NCI-H345 (cell line): ENCODE data around the gene MPHOSPH9.

Experiments
- DNase-seq: peaks from one replicate; lab custom pipeline; 2025; lab: John Stamatoyannopoulos, UW

Gene MPHOSPH9

GRCh38 chr12:123149088-123149487, 83.9 kb downstream of the MPHOSPH9 start:
- DNase-seq: no peak

DNA sequence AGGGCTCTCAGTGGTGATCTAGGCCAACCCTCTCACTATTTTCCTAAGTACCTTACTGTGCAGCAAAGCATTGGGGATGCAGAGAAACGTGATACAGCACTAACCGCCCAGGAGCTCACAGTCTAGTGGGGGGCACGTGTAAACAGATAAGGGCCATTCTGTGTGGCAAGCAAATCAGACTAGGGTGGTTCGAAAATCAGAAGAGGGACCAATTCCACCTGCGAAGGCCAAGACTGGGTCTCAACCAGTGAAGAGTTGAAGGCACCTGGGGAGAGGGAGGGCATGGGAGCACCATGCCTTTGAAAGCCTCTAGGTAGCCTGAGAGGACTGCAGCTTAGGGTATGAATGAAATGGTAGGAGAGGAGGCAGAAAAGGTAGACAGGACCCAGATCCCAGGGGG, 84.3 kb downstream of the MPHOSPH9 start:
- no peak for DNase-seq

GRCh38 chr12:123148223-123148622, 84.7 kb downstream of the MPHOSPH9 start:
- no peak for DNase-seq

- no peak for DNase-seq
These were observed 87.7 kb downstream of the MPHOSPH9 start for GRCh38 chr12:123145211-123145610.

- no peak for DNase-seq
These were observed 89.0 kb downstream of the MPHOSPH9 start for GRCh38 chr12:123143736-123144461.

GRCh38 chr12:123142921-123143735, 89.8 kb downstream of the MPHOSPH9 start:
- DNase-seq: peak; percentile 84

- no peak for DNase-seq
These were observed 90.5 kb downstream of the MPHOSPH9 start for GRCh38 chr12:123142518-123142840.

GRCh38 chr12:123141615-123142517, 91.1 kb downstream of the MPHOSPH9 start:
- no peak for DNase-seq

DNA sequence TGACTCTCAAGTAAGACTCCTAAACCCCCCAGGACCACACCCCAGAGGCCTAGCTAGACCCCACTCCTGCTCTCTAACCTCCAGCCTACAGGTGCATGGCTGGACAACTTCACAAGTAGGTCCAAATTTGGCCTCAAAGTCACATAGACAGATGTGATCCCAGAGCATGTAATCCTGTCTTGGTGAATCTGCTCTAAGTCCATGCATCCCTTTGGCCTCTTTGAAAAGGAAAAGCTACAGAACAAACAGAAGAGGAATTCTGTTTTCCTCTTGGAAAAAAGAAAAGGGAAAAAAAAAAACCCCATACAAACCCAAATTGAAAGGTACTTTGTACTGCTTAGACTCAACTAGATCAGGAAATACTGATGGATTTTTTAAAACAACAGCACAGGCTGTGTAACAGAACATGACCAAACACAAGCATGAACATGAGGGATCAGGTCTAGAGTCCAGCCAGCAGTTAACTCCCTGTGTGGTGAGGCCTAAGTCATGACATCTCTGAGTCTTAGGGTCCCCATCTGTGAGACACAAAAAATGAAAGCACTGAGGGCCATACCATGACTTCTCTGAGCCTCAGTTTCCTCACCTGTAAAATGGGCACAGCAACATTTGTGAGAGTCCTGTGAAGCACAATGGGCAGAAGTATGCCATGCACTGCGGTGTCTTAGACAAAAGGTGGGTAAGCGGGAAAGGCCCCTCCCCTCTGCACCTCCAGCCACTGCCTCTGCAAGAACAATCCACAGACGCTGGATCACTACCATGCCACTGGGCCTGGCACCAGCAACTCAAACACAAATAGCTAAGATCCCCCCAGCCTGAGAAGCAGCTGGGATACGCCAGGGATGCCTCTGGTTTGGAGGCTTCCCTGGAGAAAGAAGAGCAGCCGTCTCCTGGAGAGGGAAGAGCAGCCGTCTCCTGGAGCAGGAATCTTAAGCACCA, 92.0 kb downstream of the MPHOSPH9 start:
- DNase-seq: no peak

DNA sequence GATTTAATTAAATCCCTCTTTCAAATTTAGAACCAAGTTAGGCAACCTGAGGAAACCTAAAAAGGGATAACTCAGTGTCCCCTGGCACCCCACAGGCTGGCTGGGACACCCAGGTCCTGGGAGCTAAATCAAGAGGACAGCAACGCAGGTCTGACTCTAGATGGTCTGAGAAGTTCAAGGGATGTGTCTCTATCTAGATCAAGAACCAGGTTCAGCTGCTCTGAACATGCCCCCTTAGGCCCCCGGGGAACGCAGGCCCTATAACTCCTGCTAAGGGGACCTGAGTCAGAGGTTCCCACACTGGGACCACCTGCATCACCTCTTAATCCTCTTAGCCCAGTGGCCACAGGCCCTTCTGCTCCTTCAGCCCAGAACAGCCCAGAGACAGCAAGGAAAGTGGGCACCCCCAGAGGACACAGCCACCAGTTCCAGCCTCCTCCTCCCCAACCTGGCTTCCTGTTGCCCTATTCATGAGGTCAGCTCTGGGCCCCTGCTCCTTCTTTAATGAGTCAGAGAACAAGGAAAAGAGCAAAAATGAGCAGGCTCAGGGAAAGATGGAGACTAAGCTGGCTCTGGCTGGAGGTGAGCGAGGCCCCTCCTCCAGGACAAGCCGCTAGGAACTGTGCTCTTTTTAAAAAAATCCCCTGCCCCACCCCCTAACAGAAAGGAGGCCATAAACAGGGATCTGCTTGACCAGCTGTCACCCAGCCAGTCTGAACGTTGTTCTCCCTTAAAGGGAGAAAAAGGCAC, 92.8 kb downstream of the MPHOSPH9 start:
- DNase-seq: no peak

GRCh38 chr12:123135688-123136087, 97.3 kb downstream of the MPHOSPH9 start:
- no peak for DNase-seq

DNA sequence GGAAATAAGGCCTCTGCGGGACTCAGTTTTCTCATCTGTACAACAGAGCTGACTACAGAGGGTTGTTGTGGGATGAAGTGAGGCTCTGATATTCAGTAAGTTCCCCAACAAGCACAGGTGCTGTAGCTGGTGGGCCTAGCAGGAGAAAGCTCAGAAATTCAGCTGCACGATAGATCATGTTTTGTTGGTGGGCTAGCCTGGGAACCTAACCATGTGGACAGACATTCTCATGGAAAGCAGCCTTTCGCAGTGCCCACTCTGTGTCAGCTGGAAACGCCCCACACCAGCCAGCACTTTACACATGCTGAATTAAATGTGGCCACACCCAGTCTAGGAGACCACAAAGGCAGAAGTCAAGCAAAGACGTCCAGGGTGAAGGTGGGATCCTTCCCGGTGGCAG, 98.1 kb downstream of the MPHOSPH9 start:
- no peak for DNase-seq

GRCh38 chr12:123134271-123134671, 98.7 kb downstream of the MPHOSPH9 start:
- no peak for DNase-seq

- DNase-seq: no peak
These were observed 99.2 kb downstream of the MPHOSPH9 start for GRCh38 chr12:123133701-123134100.

GRCh38 chr12:123132951-123133619, 99.9 kb downstream of the MPHOSPH9 start:
- DNase-seq: no peak

DNA sequence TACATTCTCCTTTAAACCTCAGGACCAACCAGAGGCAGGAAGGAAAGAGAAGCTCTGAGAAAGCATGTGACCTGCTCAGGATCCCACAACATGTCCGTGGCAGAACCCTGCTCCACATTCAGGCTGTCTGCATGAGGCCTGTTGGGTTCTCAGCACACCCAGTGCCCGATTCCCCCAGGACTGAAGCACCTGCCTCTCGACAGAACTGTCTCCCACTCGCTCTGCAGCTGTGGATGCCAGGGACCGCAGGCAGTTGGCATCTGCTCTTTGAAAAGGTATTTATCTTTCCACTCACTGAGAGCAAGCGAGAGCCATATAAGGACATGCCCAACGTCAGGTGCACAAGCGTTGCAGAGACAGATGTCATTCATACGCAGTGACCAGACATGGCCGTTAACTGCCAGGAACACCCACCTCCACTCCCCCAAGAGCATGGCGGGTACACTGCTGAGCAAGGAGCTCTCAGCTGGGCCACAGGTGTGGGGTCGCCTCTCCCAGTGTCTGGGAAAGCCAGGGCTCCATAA, 101.0 kb downstream of the MPHOSPH9 start:
- peak; percentile 98 for DNase-seq

DNA sequence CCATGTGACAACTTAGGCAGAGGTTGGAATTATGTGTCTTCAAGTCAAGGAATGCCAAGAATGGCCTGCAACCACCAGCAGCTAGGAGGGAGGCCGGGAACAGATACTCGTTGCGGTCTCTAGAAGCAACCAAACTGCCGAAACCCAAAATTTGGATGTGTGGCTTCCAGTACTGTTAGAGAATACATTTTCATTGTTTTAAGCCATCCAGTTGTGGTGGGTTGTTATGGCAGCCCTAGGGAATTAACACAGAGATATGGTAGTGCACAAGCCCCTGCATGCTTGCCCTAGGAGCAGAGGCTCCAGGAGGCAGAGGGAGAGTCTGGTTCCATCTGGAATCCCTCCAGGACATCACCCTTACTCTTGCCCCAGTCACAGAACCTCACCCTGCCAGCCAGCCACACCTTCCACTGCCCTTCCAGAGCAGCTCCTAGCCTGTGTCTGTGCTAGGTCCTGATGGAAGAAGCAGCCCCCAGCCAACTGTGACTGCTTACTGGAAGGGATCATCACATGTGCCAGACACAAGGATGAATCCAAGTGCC, 101.6 kb downstream of the MPHOSPH9 start:
- no peak for DNase-seq

DNA sequence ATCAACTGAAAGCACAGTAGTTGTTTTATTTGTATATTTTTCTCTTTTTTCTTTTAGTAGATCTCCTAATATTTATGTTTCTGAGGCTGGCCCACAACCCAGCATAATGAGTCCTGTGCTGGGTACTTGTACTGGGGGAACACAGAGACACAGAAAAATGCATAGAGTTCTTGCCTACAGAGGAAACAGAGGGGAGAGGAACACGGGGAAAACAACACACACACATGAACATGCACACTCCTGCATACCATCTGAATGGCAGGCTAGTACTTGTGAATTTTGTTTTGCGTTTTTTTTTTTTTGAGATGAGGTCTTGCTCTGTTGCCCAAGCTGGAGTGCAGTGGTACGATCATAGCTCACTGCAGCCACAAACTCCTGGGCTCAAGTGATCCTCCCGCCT, 103.3 kb downstream of the MPHOSPH9 start:
- DNase-seq: no peak

DNA sequence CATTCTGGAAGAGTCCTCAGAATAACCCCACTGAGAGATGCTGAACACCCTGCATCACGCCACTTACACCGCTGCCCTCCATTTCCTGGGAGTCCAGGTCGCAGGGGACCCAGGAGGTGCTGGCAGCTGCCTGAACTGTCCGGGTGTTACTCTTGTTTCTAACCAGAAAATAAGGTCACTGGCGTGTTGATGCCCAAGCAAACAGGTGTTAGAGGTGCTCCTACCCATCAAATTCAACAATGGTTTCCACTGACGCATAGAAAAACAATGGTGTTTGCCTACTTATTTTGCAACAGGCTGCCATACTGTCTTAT, 105.8 kb downstream of the MPHOSPH9 start:
- DNase-seq: no peak
